Inflammatory macrophage treated with lipopolysaccharide for 1 hour (primary cell): Measurements from ENCODE around the gene RNLS.
"Not testable (repeated sequence)": the region's sequence is repeated elsewhere in the genome, so short reads cannot be mapped to it uniquely, and the experiment has no call there.

Experiments
- DNase-seq, 2 donors: peaks; one replicate each; pipeline ENCODE4 v3.0.0-alpha.2; 2020 to 2022

The RNLS gene

GRCh38 chr10:88521791-88522190, 61.3 kb downstream of the RNLS start:
- no peak for DNase-seq

- DNase-seq: no peak
Observed at GRCh38 chr10:88515235-88515634, 67.9 kb downstream of the RNLS start.

- DNase-seq: no peak
Observed at GRCh38 chr10:88512599-88512998, 70.5 kb downstream of the RNLS start.

- no peak for DNase-seq
Observed at GRCh38 chr10:88508796-88509195, 74.3 kb downstream of the RNLS start.

- no peak for DNase-seq
Observed at GRCh38 chr10:88507826-88508453, 75.2 kb downstream of the RNLS start.

- DNase-seq: no peak
Observed at GRCh38 chr10:88507404-88507803, 75.7 kb downstream of the RNLS start.

- no peak for DNase-seq
Observed at GRCh38 chr10:88505680-88506215, 77.4 kb downstream of the RNLS start.

GRCh38 chr10:88505265-88505664, 77.9 kb downstream of the RNLS start:
- DNase-seq: no peak

GRCh38 chr10:88500656-88501055, 82.5 kb downstream of the RNLS start:
- no peak for DNase-seq

- no peak for DNase-seq
Observed at GRCh38 chr10:88499569-88500470, 83.3 kb downstream of the RNLS start.

GRCh38 chr10:88497913-88498312, 85.2 kb downstream of the RNLS start:
- no peak for DNase-seq

GRCh38 chr10:88494537-88494936, 88.6 kb downstream of the RNLS start:
- no peak for DNase-seq

GRCh38 chr10:88493691-88494483, 89.2 kb downstream of the RNLS start:
- DNase-seq: peak in 1 of 2 donors; percentile 7

- no peak for DNase-seq
Observed at GRCh38 chr10:88491314-88491713, 91.8 kb downstream of the RNLS start.

- no peak for DNase-seq
Observed at GRCh38 chr10:88490231-88490980, 92.7 kb downstream of the RNLS start.

GRCh38 chr10:88489107-88489506, 94.0 kb downstream of the RNLS start:
- no peak for DNase-seq

GRCh38 chr10:88486816-88487215, 96.3 kb downstream of the RNLS start:
- DNase-seq: not testable (repeated sequence)

- DNase-seq: no peak
Observed at GRCh38 chr10:88482220-88482619, 100.9 kb downstream of the RNLS start.

GRCh38 chr10:88478256-88478655, 104.9 kb downstream of the RNLS start:
- no peak for DNase-seq

- DNase-seq: no peak
Observed at GRCh38 chr10:88477343-88478085, 105.6 kb downstream of the RNLS start.
